Body of pancreas (tissue), 4 donors: ENCODE results near the gene PALLD.

Experiments
- POLR2A ChIP-seq, 3 donors: fragments of 450-650 bp; IDR thresholded peaks; one replicate each; pipeline ENCODE4 v1.6.1; 2016; ENCODE audit warnings: antibody characterized with exemption in 3 of 3, mild to moderate bottlenecking in 2 of 3
- TF ChIP-seq, protein P1 (sequence below), 7 experiments: fragments of 450-650 bp in 4 of 7; fragments of 200-600 bp in 3 of 7; sonication (generic) in 3 of 7; IDR thresholded peaks; one replicate each; pipeline ENCODE4 v1.5.1; 2016 to 2019; ENCODE audit warnings: antibody characterized with exemption in 7 of 7

DNA sequence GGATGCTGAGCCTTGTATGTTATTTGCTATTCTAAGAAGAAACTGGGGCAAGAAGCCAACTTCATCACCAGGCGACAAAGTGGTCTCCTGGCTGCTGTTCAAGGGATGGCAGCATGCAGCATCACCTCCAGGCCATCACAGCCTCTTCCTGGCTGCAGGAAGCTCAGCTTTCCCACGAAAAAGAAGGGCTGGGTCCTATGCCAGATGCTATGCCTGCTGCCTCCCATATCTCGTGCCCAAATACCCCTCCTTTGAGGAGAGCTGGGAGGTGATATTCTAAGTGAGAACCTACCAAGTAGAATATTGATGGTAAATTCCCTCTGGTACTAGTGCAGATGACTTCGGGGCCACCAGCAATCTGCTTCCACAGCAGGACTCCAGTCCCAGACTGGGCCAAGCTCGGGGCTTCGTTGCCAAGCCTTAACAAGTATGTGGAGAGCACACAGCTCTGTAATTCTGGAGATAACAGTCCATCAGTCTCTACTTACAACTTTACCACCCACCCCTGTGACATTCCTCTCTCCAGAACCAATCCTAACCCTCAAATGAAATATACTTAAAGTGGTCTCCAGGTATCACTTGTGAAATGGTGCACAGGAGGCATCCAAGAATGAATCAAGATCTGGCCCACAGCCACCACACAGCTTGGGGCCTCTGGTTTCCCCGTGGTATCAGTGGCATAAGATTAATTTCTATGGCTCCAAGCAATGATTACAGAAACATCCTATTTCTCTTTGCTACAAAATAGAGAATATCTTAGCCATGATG, 149.3 kb downstream of the PALLD start:
- TF ChIP-seq, protein P1, sequence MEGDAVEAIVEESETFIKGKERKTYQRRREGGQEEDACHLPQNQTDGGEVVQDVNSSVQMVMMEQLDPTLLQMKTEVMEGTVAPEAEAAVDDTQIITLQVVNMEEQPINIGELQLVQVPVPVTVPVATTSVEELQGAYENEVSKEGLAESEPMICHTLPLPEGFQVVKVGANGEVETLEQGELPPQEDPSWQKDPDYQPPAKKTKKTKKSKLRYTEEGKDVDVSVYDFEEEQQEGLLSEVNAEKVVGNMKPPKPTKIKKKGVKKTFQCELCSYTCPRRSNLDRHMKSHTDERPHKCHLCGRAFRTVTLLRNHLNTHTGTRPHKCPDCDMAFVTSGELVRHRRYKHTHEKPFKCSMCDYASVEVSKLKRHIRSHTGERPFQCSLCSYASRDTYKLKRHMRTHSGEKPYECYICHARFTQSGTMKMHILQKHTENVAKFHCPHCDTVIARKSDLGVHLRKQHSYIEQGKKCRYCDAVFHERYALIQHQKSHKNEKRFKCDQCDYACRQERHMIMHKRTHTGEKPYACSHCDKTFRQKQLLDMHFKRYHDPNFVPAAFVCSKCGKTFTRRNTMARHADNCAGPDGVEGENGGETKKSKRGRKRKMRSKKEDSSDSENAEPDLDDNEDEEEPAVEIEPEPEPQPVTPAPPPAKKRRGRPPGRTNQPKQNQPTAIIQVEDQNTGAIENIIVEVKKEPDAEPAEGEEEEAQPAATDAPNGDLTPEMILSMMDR (IDR thresholded peaks at IDR 0.05): no peak
- no peak for TF ChIP-seq POLR2A (IDR thresholded peaks at IDR 0.05)
